ENCODE measurements around the gene TRAF7. TPM values are rescaled to one million over a fixed set of nuclear protein-coding genes. Genes with fewer than 3 reads are reported as not detected.
A peak's percentile ranks its signal among the peaks of the same experiment; 100 is the strongest.

The TRAF7 gene
- total RNA-seq, 1 donor from 2014 or later, result 66.1 TPM

GRCh38 chr16:2151188-2152091, 4.1 kb upstream of the TRAF7 start:
- Mint-ChIP-seq H3K27me3 (ENCODE audit: low read depth) (no peaks in the 10 kb centered on the region), H3K9me3 (no peaks in the 10 kb centered on the region), H3K27ac (no peak overlapping the region), H3K4me1 (peaks cover 50% of the 10 kb centered on the region), H3K36me3 (peaks cover 4% of the 10 kb centered on the region), H3K4me3 (peak overlapping the region; percentile 41)
- no peak for TF ChIP-seq CTCF (IDR thresholded peaks at IDR 0.05; ENCODE audit: unreplicated experiment)
- no peak for DNase-seq (ENCODE audit: low spot score in 2 of 2, unreplicated experiment in 2 of 2)

- TF ChIP-seq CTCF (IDR thresholded peaks at IDR 0.05; ENCODE audit: unreplicated experiment), result no peak
- H3K4me3 Mint-ChIP-seq, result peak overlapping the region; percentile 89
- peaks cover 4% of the 10 kb centered on the region for H3K36me3 Mint-ChIP-seq
- no peaks in the 10 kb centered on the region for H3K9me3 Mint-ChIP-seq
- no peaks in the 10 kb centered on the region for H3K27me3 Mint-ChIP-seq (ENCODE audit: low read depth)
- peaks cover 64% of the 10 kb centered on the region for H3K4me1 Mint-ChIP-seq
- DNase-seq (ENCODE audit: low spot score in 2 of 2, unreplicated experiment in 2 of 2), result no peak
- peak overlapping the region; percentile 87 for H3K27ac Mint-ChIP-seq
These were observed 2.7 kb upstream of the TRAF7 start for GRCh38 chr16:2152695-2153506.

- Mint-ChIP-seq H3K27me3 (ENCODE audit: low read depth) (no peaks in the 10 kb centered on the region), H3K9me3 (no peaks in the 10 kb centered on the region), H3K27ac (peak overlapping the region; percentile 87), H3K4me3 (peak overlapping the region; percentile 89), H3K36me3 (peaks cover 4% of the 10 kb centered on the region), H3K4me1 (peaks cover 59% of the 10 kb centered on the region)
- DNase-seq (ENCODE audit: low spot score in 2 of 2, unreplicated experiment in 2 of 2), result peak in 1 of 2 experiments; percentile 54
- no peak for TF ChIP-seq CTCF (IDR thresholded peaks at IDR 0.05; ENCODE audit: unreplicated experiment)
These were observed 970 bp upstream of the TRAF7 start for GRCh38 chr16:2154533-2155090.

- Mint-ChIP-seq H3K9me3 (no peaks in the 10 kb centered on the region), H3K27ac (peak overlapping the region; percentile 94), H3K27me3 (ENCODE audit: low read depth) (no peaks in the 10 kb centered on the region), H3K4me1 (peaks cover 45% of the 10 kb centered on the region), H3K4me3 (peak overlapping the region; percentile 96), H3K36me3 (peaks cover 2% of the 10 kb centered on the region)
- TF ChIP-seq CTCF (IDR thresholded peaks at IDR 0.05; ENCODE audit: unreplicated experiment), result no peak
- peak in 1 of 2 experiments; percentile 50 for DNase-seq (ENCODE audit: low spot score in 2 of 2, unreplicated experiment in 2 of 2)
These were observed 631 bp downstream of the TRAF7 start for GRCh38 chr16:2155977-2156848.

- Mint-ChIP-seq H3K4me1 (peaks cover 38% of the 10 kb centered on the region), H3K27me3 (ENCODE audit: low read depth) (no peaks in the 10 kb centered on the region), H3K9me3 (no peaks in the 10 kb centered on the region), H3K36me3 (no peaks in the 10 kb centered on the region), H3K27ac (peak overlapping the region; percentile 94), H3K4me3 (peak overlapping the region; percentile 96)
- no peak for DNase-seq (ENCODE audit: low spot score in 2 of 2, unreplicated experiment in 2 of 2)
- no peak for TF ChIP-seq CTCF (IDR thresholded peaks at IDR 0.05; ENCODE audit: unreplicated experiment)
These were observed 1.3 kb downstream of the TRAF7 start for GRCh38 chr16:2156849-2157224.
